Measurements from ENCODE around the gene UBQLN4. TPM values are rescaled to one million over a fixed set of nuclear protein-coding genes. Genes with fewer than 3 reads are reported as not detected.

UBQLN4 gene
- total RNA-seq, 1 experiment from 2014 or later, result 37.3 TPM

GRCh38 chr1:156074661-156075060 is 21.1 kb upstream of the UBQLN4 start:
- Mint-ChIP-seq H3K4me3 (peak overlapping the region; percentile 39), H3K27me3 (ENCODE audit: low read depth) (no peaks in the 10 kb centered on the region), H3K27ac (peak overlapping the region; percentile 85), H3K4me1 (peaks cover 79% of the 10 kb centered on the region), H3K36me3 (peaks cover 16% of the 10 kb centered on the region), H3K9me3 (no peaks in the 10 kb centered on the region)
- ChIA-PET POLR2A (interaction anchor here (1.1 to 3.8 kb wide), 3 partner anchors 8 to 21 kb away, joined by 3 to 17 read pairs (median 3); partner anchors contain the start of genes LAMTOR2, RAB25 and UBQLN4), CTCF (interaction anchor here (0.9 to 3.8 kb wide), 8 partner anchors 9 to 99 kb away, joined by 3 to 27 read pairs (median 8); partner anchors contain the start of genes ARHGEF2, LAMTOR2, RAB25 and UBQLN4)
- ATAC-seq (no peak; the same call in 1 of the 2 replicates), DNase-seq (ENCODE audit: low spot score) (no peak)
- no peak for TF ChIP-seq TEAD1 (CRISPR knock-in tag; IDR thresholded peaks at IDR 0.05)
- no peak for TF ChIP-seq CREB1 (CRISPR knock-in tag; IDR thresholded peaks at IDR 0.05)
- no peak for TF ChIP-seq E2F1 (CRISPR knock-in tag; IDR thresholded peaks at IDR 0.05)
- TF ChIP-seq CBFB (CRISPR knock-in tag; IDR thresholded peaks at IDR 0.05; ENCODE audit: low read depth), result no peak
- no peak for TF ChIP-seq ZNF281 (CRISPR knock-in tag; IDR thresholded peaks at IDR 0.05)
- no peak for TF ChIP-seq TCF7 (CRISPR knock-in tag; IDR thresholded peaks at IDR 0.05; ENCODE audit: low read depth)
- no peak for TF ChIP-seq ZSCAN18 (CRISPR knock-in tag; IDR thresholded peaks at IDR 0.05)
- no peak for TF ChIP-seq RELA (CRISPR knock-in tag; IDR thresholded peaks at IDR 0.05; ENCODE audit: borderline replicate concordance)
- TF ChIP-seq NFE2L1 (CRISPR knock-in tag; IDR thresholded peaks at IDR 0.05), result no peak
- no peak for TF ChIP-seq SMAD4 (CRISPR knock-in tag; IDR thresholded peaks at IDR 0.05)

GRCh38 chr1:156073740-156074139 is 20.1 kb upstream of the UBQLN4 start:
- peaks cover 17% of the 10 kb centered on the region for H3K36me3 Mint-ChIP-seq
- H3K4me1 Mint-ChIP-seq, result peaks cover 70% of the 10 kb centered on the region
- H3K27ac Mint-ChIP-seq, result peak overlapping the region; percentile 98
- DNase-seq (ENCODE audit: low spot score) (peak; percentile 80), ATAC-seq (peak; percentile 65)
- CTCF ChIA-PET, result interaction anchor here (0.7 to 3.8 kb wide), 18 partner anchors 9 to 151 kb away, joined by 3 to 27 read pairs (median 6); partner anchors contain the start of genes ARHGEF2, LAMTOR2, MEX3A and RAB25
- H3K4me3 Mint-ChIP-seq, result peak overlapping the region; percentile 64
- H3K9me3 Mint-ChIP-seq, result no peaks in the 10 kb centered on the region
- TF ChIP-seq SP1 (CRISPR knock-in tag; conservative IDR thresholded peaks at IDR 0.05) (peak; percentile 49; the same call in 1 of the 2 replicates), FOXP1 (CRISPR knock-in tag; IDR thresholded peaks at IDR 0.05; ENCODE audit: borderline replicate concordance) (no peak), ETV6 (CRISPR knock-in tag; IDR thresholded peaks at IDR 0.05) (peak; percentile 61; the same call in 1 of the 2 replicates), ZNF281 (CRISPR knock-in tag; IDR thresholded peaks at IDR 0.05) (0 out of 2 replicates have a peak, but pooled peaks have one; percentile 45), USF1 (CRISPR knock-in tag; IDR thresholded peaks at IDR 0.05) (no peak)
- POLR2A ChIA-PET, result interaction anchor here (1.1 to 3.8 kb wide), 4 partner anchors 13 to 95 kb away, joined by 3 to 17 read pairs (median 4); partner anchors contain the start of genes ARHGEF2, LAMTOR2, RAB25 and UBQLN4
- H3K27me3 Mint-ChIP-seq (ENCODE audit: low read depth), result no peaks in the 10 kb centered on the region

Measured in WTC11 (cell line).